GM18511 (cell line): Measurements from ENCODE around the gene SARS2.
"Not testable (repeated sequence)": the region's sequence is repeated elsewhere in the genome, so short reads cannot be mapped to it uniquely, and the experiment has no call there.

ENCODE experiments used
- ATAC-seq: cut with Tn5 transposase; IDR thresholded peaks from one replicate; pipeline ENCODE4 v1.9.1; 2021; ENCODE audit warnings: mild to moderate bottlenecking, moderate library complexity; ENCODE audit not compliant: unreplicated experiment

SARS2 gene

GRCh38 chr19:38949580-38950367 lies 19.2 kb upstream of the SARS2 start:
- no peak for ATAC-seq

- no peak for ATAC-seq
These were observed 15.9 kb upstream of the SARS2 start for GRCh38 chr19:38946229-38947010.

- ATAC-seq: no peak
These were observed 15.1 kb upstream of the SARS2 start for GRCh38 chr19:38945562-38946228.

DNA sequence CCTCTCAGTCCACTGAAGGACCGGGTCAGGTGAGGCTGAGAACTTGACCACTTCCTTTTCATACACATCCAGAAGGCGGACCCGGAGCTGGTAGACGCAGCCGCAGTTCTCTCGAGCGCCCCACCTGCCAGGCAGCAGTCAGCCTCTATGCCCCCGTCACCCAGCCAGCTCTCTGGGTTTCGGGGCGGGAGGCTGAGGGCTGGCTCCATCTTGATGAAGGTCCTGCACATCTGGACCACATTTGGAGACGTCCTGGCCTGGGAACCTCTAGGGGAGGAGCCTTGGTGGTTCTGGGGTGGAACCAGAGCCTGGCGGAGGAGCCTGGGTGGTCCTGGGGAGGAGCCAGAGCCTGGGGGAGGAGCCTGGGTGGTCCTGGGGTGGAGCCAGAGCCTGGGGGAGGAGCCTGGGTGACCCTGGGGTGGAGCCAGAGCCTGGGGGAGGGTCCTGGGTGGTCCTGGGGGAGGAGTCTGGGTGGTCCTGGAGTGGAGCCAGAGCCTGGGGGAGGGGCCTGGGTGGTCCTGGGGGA lies 14.5 kb upstream of the SARS2 start:
- no peak for ATAC-seq

- no peak for ATAC-seq
These were observed 12.1 kb upstream of the SARS2 start for GRCh38 chr19:38942471-38943181.

DNA sequence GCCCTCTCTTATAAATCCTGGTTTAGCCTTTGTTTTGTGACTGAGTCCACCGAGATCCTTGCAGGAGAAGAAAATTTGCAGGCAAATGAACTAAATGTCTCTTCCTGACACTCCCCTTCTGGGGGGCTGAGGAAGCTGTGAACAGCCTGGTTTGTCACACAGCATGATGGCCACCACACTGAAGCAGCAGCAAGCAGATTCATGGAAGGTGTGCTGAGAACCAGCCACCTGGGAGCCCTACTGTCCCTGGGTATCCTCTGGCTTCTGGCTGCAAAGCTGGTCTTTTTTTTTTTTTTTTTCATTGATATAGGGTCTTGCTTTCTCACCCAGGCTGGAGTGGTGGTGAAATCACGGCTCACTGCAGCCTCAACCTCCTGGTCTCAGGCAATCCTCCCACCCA lies 11.4 kb upstream of the SARS2 start:
- ATAC-seq: no peak

DNA sequence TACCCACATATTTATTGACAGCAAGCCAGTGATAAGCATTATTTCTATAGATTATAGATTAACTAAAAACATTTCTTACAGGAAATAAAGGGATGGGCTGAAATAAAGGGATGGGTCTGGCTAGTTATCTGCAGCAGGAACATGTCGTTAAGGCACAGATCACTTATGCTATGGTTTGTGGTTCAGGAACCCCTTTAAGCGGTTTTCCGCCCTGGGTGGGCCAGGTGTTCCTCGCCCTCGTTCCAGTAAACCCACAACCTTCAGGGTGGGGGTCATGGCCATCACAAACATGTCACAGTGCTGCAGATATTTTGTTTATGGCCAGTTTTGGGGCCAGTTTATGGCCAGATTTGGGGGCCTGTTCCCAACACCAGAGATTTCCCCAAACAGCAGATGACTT lies 10.9 kb upstream of the SARS2 start:
- not testable (repeated sequence) for ATAC-seq

- ATAC-seq: no peak
These were observed 9.4 kb upstream of the SARS2 start for GRCh38 chr19:38939957-38940356.

DNA sequence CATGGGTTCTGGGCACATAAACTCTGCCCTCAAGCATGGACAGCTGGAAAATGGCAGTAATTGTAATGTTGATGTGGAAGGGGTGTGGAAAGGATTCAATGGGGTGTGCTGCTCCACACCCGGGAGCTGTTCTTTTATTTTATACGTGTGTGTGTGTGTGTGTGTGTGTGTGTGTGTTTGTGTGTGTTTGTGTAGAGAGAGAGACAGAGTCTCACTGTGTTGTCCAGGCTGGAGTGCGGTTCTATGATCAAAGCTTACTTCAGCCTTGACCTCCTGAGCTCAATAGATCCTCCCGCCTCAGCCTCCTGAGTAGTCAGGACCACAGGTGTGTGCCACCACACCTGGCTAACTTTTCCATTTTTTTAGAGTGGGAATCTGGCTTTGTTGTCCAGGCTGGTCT lies 3.0 kb upstream of the SARS2 start:
- ATAC-seq: no peak

GRCh38 chr19:38932425-38933179 lies 2.0 kb upstream of the SARS2 start:
- ATAC-seq: no peak

DNA sequence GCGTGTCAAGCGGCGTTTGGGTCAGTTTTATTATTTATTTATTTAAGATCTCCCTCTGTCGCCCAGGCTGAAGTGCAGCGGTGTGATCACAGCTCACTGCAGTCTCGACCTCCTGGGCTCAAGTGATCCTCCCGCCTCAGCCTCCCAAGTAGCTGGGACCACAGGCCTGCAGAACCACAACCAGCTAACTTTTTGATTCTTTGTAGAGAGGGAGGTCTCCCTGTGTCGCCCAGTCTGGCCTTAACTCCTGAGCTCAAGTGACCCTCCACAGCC lies 894 bp upstream of the SARS2 start:
- ATAC-seq: no peak

DNA sequence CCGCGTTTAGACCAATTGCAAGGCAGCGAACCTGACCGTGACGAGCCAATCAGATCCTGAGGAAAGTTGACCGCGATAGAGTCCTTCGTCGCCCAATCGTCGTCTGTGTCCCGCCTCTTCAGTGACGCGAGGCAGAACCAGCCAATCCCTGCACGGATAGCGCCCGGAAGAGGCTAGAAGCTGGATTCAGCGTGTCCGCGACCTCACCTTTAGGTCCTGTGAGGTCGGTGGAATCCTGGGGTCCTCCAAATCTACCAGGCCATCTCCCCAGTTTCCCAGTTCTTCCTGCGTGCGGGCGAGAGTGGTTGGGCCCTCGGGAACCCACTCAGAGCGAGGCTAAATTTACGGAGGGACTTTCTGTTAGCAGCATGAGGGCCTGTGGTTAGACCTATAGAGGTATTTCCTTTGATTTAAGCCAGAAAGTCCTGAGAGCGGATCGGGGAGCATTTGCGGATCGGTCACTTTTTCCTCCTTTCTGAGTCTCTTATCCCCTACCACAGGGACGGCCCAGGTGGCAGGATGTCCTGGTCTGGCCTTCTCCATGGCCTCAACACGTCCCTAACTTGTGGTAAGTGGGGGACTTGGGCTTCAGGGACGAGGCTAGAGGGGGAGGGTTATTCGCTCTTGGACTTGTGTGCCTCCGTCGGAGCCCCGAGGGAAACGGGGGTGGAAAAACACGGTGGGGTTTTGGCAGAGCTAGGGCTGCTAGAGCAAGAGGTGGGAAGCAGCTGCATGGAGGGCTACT lies 385 bp upstream of the SARS2 start, which contains the start of gene MRPS12:
MRPS12 (plus strand) TSS at position 169 of the 745 bp plus-strand sequence; CDS start at position 520, 351 bp downstream.
- peak; percentile 93 for ATAC-seq

DNA sequence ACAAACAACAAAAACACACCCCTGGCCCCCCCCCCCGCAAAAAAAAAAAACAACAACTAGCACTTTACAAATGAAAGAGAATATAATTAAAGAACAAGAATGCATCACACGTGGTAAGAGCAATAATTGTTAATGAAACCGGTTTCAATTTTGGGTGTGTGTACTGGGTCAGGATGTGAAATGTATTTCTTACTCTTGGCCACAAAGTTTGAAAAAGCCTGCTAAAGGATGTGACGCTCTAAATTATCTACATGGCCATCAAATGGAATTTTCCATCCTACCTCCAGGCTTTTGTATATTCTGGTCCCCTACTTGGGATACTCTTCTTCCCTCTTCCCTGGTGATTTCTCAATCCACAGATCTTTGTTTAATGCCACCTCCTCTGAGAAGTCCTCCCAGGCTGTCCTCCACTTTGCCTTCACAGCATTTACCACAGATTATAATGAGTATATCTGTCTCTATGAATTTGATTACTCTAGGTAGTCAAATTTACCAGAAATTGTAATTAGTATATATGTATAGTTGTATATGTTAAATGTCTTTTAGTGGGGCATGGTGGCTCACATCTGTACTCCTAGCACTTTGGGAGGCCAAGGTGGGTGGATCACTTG lies 2.1 kb downstream of the SARS2 start:
- ATAC-seq: no peak

DNA sequence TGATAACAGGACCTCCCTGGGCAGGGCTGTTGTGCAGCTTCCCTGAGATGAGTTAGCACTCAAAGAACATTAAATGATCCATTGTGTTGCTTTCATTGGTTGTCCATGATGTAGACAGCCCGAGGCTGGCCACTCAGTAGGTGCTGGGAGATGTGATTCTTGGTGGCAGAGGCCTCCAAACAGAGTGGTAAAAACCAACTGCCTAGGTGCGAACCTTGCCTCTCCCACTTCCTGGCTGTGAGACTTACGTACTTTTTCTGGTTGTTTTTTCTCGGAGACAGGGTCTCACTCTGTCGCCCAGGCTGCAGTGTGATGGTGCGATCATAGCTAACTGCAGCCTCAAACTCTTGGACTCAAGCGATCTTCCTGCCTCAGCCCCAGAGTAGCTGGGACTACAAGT lies 6.2 kb downstream of the SARS2 start:
- no peak for ATAC-seq

- ATAC-seq: no peak
These were observed 8.1 kb downstream of the SARS2 start for GRCh38 chr19:38922482-38922881.

GRCh38 chr19:38921420-38922274 lies 8.9 kb downstream of the SARS2 start:
- ATAC-seq: no peak

GRCh38 chr19:38920602-38921419 lies 9.8 kb downstream of the SARS2 start:
- no peak for ATAC-seq
